Right cardiac atrium (tissue), 5 donors: ENCODE results near the gene TREX2. TPM values are rescaled to one million over a fixed set of nuclear protein-coding genes. Genes with fewer than 3 reads are reported as not detected.

Experiments
- ATAC-seq, 2 donors: fragments of 200-7000 bp; cut with Tn5 transposase; one replicate each; pipeline versions ENCODE4 v1.8.0 to v1.9.1; 2020; ENCODE audit warnings: moderate library complexity in 2 of 2, mild to moderate bottlenecking in 1 of 2
- DNase-seq, 3 donors: peaks; one replicate each; pipeline ENCODE4 v3.0.0-alpha.2; 2020
- H3K27ac ChIP-seq: one replicate; pipeline ENCODE4 v1.5.1; 2013; ENCODE audit warnings: mild to moderate bottlenecking, low read length, control low read depth, moderate library complexity
- H3K27me3 ChIP-seq: one replicate; pipeline ENCODE4 v1.6.1; 2013; ENCODE audit not compliant: control insufficient read depth, insufficient read depth
- H3K4me1 ChIP-seq: one replicate; pipeline ENCODE4 v1.6.1; 2013; ENCODE audit warnings: low read length; ENCODE audit not compliant: control insufficient read depth, insufficient read depth
- H3K4me3 ChIP-seq: one replicate; pipeline ENCODE4 v1.5.1; 2013; ENCODE audit warnings: low read length, control low read depth
- H3K9me3 ChIP-seq: one replicate; pipeline ENCODE4 v1.6.1; 2013; ENCODE audit warnings: low read length; ENCODE audit not compliant: control insufficient read depth
- WGBS: extraction: QIAGEN DNeasy Blood & Tissue Kit; methylation state at CpG from one replicate; pipeline ENCODE4 v1.1.7; 2013; 5-methylcytosine and 5-hydroxymethylcytosine counted together
- intact Hi-C, 4 donors: fragments of 100-400 bp; cut with DNase I; formaldehyde crosslinking; loops; one replicate each; pipeline versions ENCODE4 v1.11.0 to v1.14.0; 2022 to 2023
- polyA plus RNA-seq: library from polyadenylated mRNA; stranded (reverse); fragments of 200-250 nt; gene quantifications from one replicate; pipeline ENCODE4 v1.2.3, GENCODE V29; 2013
- total RNA-seq, 4 donors: library from RNA; stranded (reverse); fragmentation: NEBNext Ultra II Directional; extraction: Animal tissue kit (Norgen Biotek cat#: 25700); gene quantifications; one replicate each; pipeline ENCODE4 v1.2.1, GENCODE V29; 2021
- donor health status: healthy with polysubstance abuse.
- donor health status: DM: no; HTN: yes; CAD: no.
- donor health status: DM: no; HTN: no; CAD: no.
- donor health status: DM: no; HTN: yes; CAD: no; lungs with severe emphysema.
- donor health status: DM: yes; HTN: yes; CAD: no.

The TREX2 gene
- total and polyA plus RNA-seq, 5 donors, result 0.28 to 0.91 (median 0.48) TPM; not detected in 2

DNA sequence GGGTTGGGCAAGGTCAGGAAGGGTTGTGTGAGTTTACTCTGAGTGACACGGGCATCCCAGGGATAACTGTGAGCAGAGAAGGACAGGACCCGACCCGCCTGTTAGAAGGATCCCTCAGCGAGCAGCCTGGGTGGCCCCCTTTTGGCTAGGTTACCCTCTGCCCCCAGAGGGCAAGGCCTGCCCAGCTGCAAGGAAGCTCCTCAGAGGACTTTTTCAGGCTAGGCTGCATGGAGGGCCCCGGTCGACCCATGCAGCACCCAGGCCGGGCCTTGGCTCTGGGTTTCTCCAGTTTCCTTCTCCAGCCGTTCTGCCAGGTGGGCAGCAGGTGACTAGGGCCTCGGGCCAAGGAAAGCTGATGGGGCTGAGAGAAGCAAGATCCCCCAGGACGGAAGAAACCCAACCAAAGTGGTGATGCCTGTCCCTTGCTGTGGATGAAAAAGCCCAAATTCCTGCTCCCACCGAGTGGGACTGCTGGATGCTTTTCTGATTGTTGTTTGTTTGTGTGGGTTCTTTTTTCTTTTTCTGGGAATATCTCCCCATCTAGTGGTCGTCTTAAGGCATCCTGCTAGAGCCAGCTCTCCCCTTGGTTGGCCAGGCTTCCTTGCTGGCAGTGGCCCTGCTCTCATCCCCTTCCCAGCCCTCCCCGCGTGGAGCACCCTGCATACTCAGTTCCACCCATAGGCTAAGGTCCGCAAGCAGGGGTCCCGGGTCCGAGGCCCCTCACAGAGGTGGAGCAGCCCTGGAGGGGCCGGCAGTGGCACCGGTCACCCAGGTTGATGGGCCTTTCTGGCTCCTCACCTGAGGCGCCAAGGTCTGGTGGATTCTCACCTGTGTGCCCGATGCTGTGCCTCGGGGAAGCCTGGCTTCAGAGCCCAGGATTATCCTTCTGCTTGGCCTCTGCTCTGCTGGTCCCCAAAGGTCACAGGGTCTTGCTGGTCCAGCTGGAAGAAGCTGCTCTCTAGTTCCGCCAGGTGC lies 32.8 kb downstream of the TREX2 start:
- peak in 1 of 3 donors; percentile 62 for DNase-seq
- Histone ChIP-seq H3K27me3 (no peaks in the 10 kb centered on the region), H3K27ac (no peak overlapping the region), H3K4me3 (no peak overlapping the region), H3K4me1 (no peaks in the 10 kb centered on the region), H3K9me3 (no peaks in the 10 kb centered on the region)
- no peak for ATAC-seq
- 74% methylated on average over 23 of the region's 23 CpGs for whole genome bisulfite sequencing
- intact Hi-C loops, result no loop called here

DNA sequence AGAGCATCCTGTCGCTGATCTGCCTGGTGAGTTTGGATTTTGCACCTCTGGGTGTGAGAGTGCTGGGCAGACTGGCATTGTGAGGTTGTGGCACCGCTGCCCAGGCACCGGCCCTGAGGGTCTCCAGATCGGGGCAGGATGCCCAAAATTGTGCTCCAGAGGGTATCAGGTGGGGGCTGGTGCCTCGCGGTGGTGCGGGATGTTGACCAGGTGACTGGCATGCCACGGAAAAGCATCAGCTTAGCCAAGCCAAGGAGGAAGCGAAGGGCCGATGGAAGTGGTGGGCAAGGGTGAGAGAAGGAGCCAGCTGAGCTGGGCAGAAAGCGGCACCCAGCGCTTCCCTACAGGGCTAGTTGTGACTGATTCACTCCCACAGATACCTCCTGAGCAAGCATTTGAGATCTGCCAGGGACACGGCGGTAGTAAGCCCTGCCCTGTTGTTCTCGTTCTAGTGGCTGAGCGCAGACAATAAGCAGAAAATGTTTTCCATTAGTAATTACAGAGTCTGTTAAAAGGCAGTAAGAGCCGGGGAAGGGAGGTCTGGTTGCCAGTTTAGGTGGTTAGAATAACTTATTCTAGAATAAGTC lies 33.8 kb downstream of the TREX2 start:
- no peaks in the 10 kb centered on the region for H3K27me3 ChIP-seq
- DNase-seq, result peak in 1 of 3 donors; percentile 50
- H3K4me1 ChIP-seq, result no peaks in the 10 kb centered on the region
- H3K27ac ChIP-seq, result no peak overlapping the region
- no peak for ATAC-seq
- H3K4me3 ChIP-seq, result peak overlapping the region; percentile 51
- no peaks in the 10 kb centered on the region for H3K9me3 ChIP-seq
- 41% methylated on average over 17 of the region's 17 CpGs for WGBS
- intact Hi-C loops, result no loop called here

DNA sequence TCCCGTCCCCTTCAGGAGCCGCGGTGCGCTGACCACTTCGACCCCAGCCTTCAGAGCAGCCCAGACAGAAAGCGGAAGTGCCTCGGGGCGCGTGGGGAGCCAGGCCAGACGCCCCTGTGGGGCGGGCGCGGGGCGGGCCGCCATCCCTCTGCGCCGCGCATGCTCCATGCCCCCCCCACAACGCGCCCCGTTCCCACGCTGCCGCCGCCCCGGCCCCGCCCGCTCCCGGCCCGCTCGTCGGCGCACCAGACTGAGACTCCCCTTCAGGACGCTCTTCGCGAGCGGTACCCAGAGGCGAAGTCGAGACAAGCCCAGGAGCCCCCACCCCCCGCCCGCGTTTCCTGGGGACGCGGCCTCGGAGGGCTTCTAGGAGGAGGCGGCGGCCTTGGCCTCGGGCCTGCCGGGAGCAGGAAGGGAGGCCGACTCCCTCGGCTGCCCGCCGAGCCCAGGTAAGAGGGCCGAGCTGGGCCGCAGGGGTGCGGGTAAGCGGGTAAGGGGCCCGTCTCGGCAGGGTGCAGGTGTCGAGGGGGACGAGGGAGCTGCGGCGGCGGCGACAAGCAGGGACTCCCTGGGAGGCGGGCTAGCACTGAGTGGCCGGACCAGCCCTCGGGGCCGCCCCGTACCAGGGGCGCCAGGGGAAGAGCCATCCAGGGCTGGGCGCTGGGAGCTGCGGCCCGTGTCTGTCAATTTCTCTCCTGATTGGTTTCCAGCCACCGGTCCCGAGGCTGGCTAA lies 34.4 kb downstream of the TREX2 start, which contains the start of gene ZFP92:
TSS of gene ZFP92 (plus strand) at position 218 of the 733 bp plus-strand sequence. CDS start 6,851 bp downstream, outside the sequence.
- intact Hi-C loops, result no loop called here
- Histone ChIP-seq H3K4me1 (no peaks in the 10 kb centered on the region), H3K4me3 (peak within 1 kb of the TSS; percentile 51), H3K27me3 (no peaks in the 10 kb centered on the region), H3K27ac (no peak within 1 kb of the TSS), H3K9me3 (no peaks in the 10 kb centered on the region)
- DNase-seq (peak; percentile 46 to 82 (median 79)), ATAC-seq (peak; percentile 84 to 86)
- WGBS, result 3% methylated on average over 75 of the region's 75 CpGs

DNA sequence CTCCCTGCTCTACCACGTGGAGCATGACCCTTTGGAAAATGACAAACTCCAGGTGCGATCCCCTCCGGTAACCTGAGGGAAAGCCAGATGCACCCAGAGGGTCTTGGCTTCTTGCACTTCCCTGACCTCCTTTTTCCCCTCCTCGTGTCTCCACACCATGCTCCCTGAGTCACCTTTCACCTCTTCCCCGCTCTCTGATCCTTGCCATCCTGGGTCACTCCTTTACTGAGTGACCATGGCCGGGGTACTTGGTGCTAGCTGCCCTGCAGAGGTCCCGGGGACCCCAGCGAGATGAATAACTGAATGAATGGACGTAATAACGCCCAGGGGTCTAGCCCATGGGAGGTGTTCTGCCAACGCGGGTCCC lies 35.0 kb downstream of the TREX2 start:
- WGBS, result 41% methylated on average over 12 of the region's 12 CpGs
- no peaks in the 10 kb centered on the region for H3K9me3 ChIP-seq
- H3K4me3 ChIP-seq, result peak overlapping the region; percentile 51
- DNase-seq (no peak), ATAC-seq (no peak)
- intact Hi-C loops, result no loop called here
- no peaks in the 10 kb centered on the region for H3K4me1 ChIP-seq
- H3K27ac ChIP-seq, result no peak overlapping the region
- no peaks in the 10 kb centered on the region for H3K27me3 ChIP-seq

DNA sequence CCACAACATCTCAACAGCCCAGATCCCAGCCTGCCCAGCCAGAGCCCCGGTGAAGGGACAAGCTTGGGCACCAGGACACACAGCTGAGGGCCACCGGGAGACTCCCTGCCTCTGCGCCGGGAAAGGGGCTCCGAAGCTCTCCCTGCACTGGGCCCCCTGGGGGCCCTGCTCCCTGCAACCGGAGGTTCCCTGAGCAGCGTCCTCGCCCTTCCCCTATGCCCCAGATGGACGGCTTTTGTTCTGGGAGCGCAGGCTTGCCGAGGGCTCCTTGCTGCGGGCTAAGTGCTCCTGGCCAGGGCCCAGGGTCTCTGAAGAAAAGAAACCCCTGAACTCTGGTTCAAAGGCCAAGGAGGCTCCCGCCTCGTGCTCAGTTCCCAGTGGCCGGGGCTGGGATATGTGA lies 35.5 kb downstream of the TREX2 start:
- ATAC-seq, result no peak
- intact Hi-C loops, result no loop called here

DNA sequence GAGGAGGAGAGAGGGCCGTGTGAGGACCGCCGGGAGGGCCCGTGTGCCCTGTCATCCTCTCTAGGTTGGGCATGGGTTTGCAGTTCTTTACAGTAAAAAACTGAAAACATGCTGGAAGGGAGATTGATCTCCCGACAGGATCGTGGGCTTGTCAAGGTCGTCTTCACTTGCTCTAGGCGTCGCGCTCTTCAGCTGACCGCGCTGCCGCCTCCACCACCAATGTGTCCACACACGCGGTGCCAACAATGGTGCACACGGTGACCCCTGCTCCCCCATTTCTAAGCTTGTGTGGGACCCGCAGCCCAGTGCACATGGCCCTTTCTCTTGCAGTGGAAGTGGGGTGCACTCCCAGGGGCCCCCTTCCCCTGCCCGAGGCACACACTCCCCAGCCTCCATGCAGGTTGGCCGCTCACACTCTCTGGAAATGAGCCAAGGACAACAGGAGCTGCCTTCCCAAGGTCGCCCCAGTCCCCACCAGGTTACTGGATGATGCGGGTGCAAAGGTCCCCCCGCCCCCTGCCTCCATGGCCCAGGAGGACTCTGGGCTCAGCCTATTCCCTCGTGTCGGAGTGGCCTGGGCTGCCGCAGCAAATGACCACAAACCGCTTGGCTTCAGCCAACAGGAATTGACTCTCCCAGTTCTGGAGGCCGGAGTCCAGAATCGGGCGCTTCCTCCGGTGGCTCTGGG lies 36.3 kb downstream of the TREX2 start:
- H3K27me3 ChIP-seq, result no peaks in the 10 kb centered on the region
- ATAC-seq, result no peak
- intact Hi-C loops, result no loop called here
- H3K9me3 ChIP-seq, result no peaks in the 10 kb centered on the region
- H3K4me1 ChIP-seq, result no peaks in the 10 kb centered on the region
- peak in 1 of 3 donors; percentile 43 for DNase-seq
- 85% methylated on average over 30 of the region's 30 CpGs for WGBS
- no peak overlapping the region for H3K27ac ChIP-seq
- H3K4me3 ChIP-seq, result no peak overlapping the region

More for the DNA sequence above, 35.5 kb downstream of the TREX2 start:
- peak in 1 of 3 donors; percentile 40 for DNase-seq
- H3K27me3 ChIP-seq, result no peaks in the 10 kb centered on the region
- H3K27ac ChIP-seq, result no peak overlapping the region
- no peaks in the 10 kb centered on the region for H3K9me3 ChIP-seq
- WGBS, result 89% methylated on average over 15 of the region's 15 CpGs
- H3K4me3 ChIP-seq, result no peak overlapping the region
- H3K4me1 ChIP-seq, result no peaks in the 10 kb centered on the region

DNA sequence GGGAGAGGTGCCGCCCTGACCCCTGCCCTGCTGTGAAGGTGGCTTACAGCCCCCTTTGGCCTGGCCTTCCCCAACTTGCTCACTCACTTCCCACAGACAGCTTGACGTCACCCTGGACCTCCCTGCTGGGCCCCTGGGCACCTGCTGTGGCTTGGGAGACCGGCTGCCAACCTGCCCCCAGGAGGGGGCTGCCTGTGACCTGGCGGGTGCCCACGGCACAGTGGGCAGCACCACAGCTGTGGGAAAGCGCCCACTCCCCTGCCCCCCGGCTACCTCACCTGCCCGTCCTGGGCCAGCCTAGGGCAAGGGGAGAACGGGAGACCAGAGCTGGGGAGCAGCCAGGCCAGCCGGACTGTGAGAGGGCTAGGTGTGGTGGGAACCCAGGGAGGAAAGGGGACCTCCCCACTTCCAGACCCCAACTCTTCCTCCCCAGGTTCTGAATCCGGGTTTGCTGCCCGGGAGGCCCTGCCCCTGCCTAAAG lies 36.9 kb downstream of the TREX2 start:
- no peak overlapping the region for H3K4me3 ChIP-seq
- H3K4me1 ChIP-seq, result no peaks in the 10 kb centered on the region
- intact Hi-C loops, result no loop called here
- no peak for ATAC-seq
- no peaks in the 10 kb centered on the region for H3K27me3 ChIP-seq
- 94% methylated on average over 12 of the region's 12 CpGs for WGBS
- no peak overlapping the region for H3K27ac ChIP-seq
- H3K9me3 ChIP-seq, result no peaks in the 10 kb centered on the region
- peak in 1 of 3 donors; percentile 48 for DNase-seq

DNA sequence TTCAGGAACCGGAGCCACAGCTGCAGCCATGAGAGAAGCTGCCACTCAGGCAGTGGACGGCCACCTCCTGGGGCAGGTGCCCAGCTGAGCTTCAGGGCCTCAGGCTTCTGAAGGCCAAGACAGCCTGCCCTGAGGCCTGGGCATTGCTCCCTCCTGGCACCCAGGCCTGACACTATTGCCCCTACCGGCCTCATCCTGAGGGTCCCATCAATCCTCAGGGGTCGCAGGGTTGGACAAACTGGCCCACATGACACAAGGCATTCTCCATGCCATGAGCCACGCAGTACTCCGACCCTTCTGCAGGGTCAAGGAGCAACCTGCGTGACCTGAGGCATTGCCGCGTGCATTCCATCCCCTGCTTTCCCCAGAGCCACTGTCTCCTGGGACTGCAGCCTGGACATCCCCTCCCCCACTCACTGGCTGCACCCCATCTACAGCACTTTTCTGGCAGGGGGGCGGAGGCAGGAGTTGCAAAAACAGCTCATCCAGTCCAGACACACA lies 37.6 kb downstream of the TREX2 start:
- DNase-seq (peak in 1 of 3 donors; percentile 36), ATAC-seq (no peak)
- Histone ChIP-seq H3K4me1 (no peaks in the 10 kb centered on the region), H3K9me3 (no peaks in the 10 kb centered on the region), H3K27ac (no peak overlapping the region), H3K27me3 (no peaks in the 10 kb centered on the region), H3K4me3 (no peak overlapping the region)
- 80% methylated on average over 10 of the region's 10 CpGs for WGBS
- intact Hi-C loops, result no loop called here

DNA sequence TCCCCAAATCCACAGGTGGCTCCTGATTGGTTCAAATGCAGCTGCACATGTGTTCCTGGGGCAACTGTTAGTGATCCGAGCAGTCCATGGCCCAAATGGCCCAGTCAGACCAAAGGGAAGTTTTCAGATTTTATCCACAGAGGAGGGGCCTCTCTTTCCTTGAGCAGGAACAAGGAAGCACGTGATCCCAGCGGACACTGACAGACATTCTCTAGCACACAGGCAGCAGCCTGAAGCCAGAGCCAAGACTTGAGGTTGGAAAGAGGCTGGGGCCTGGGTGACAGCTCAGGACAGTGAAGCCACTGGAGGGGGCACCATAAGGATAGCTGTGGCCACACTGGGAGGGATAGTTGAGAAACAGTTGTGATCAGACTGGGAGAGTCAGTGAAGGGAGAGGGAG lies 38.1 kb downstream of the TREX2 start:
- Histone ChIP-seq H3K4me3 (no peak overlapping the region), H3K27me3 (no peaks in the 10 kb centered on the region), H3K4me1 (no peaks in the 10 kb centered on the region), H3K9me3 (no peaks in the 10 kb centered on the region), H3K27ac (no peak overlapping the region)
- intact Hi-C loops, result no loop called here
- no peak for ATAC-seq
- peak in 1 of 3 donors; percentile 11 for DNase-seq
- 61% methylated on average over 3 of the region's 3 CpGs for WGBS

DNA sequence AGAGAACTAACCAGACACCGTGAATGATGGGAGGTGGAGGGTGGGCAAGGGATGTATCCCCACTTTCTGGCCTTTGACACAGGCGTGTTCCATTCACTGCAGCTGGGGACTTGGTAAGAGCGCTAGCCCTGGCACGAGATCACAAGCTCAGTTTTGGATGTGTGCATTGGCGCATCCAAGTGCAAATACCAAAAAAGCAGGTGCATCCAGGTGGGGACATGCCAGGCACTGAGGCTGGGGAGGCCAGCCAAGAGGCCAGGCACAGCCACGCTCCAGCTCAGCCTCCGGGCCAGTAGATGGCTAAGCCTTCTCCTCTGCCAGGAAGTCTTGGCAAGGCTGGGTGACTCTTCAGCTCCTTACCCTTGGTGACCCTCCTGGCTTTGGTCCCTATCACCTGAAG lies 39.0 kb downstream of the TREX2 start:
- Histone ChIP-seq H3K27ac (no peak overlapping the region), H3K4me3 (no peak overlapping the region), H3K27me3 (no peaks in the 10 kb centered on the region), H3K4me1 (no peaks in the 10 kb centered on the region), H3K9me3 (no peaks in the 10 kb centered on the region)
- DNase-seq, result peak in 1 of 3 donors; percentile 29
- ATAC-seq, result no peak
- 82% methylated on average over 7 of the region's 7 CpGs for WGBS
- intact Hi-C loops, result no loop called here
